ENCODE measurements around the gene ARHGAP33.
"Not testable (repeated sequence)": the region's sequence is repeated elsewhere in the genome, so short reads cannot be mapped to it uniquely, and the experiment has no call there.

Gene ARHGAP33

GRCh38 chr19:35796645-35797542 is 21.5 kb downstream of the ARHGAP33 start:
- no peak for DNase-seq

- DNase-seq: no peak
Observed at GRCh38 chr19:35797663-35798062, 22.3 kb downstream of the ARHGAP33 start.

- no peak for DNase-seq
Observed at GRCh38 chr19:35801828-35802227, 26.5 kb downstream of the ARHGAP33 start.

- DNase-seq: no peak
Observed at GRCh38 chr19:35805526-35806102, 30.2 kb downstream of the ARHGAP33 start.

GRCh38 chr19:35806597-35806996 is 31.2 kb downstream of the ARHGAP33 start:
- DNase-seq: no peak

GRCh38 chr19:35807633-35808032 is 32.3 kb downstream of the ARHGAP33 start:
- DNase-seq: no peak

- DNase-seq: no peak
Observed at GRCh38 chr19:35811317-35812219, 36.2 kb downstream of the ARHGAP33 start.

GRCh38 chr19:35812220-35813042 is 37.1 kb downstream of the ARHGAP33 start, which contains the start of gene PRODH2:
PRODH2 (minus strand) TSS chr19:35812845; CDS start chr19:35812805, 40 bp downstream.
- no peak for DNase-seq

- DNase-seq: no peak
Observed at GRCh38 chr19:35813043-35813890, 37.9 kb downstream of the ARHGAP33 start.

GRCh38 chr19:35816262-35816661 is 40.9 kb downstream of the ARHGAP33 start:
- no peak for DNase-seq

GRCh38 chr19:35816846-35817245 is 41.5 kb downstream of the ARHGAP33 start:
- DNase-seq: no peak

- no peak for DNase-seq
Observed at GRCh38 chr19:35818445-35818844, 43.1 kb downstream of the ARHGAP33 start.

GRCh38 chr19:35822579-35822978 is 47.2 kb downstream of the ARHGAP33 start:
- DNase-seq: no peak

GRCh38 chr19:35824150-35824549 is 48.8 kb downstream of the ARHGAP33 start:
- DNase-seq: no peak

- DNase-seq: peak; percentile 83
Observed at GRCh38 chr19:35828692-35829301, 53.4 kb downstream of the ARHGAP33 start.

GRCh38 chr19:35830986-35831385 is 55.6 kb downstream of the ARHGAP33 start:
- DNase-seq: no peak

- DNase-seq: no peak
Observed at GRCh38 chr19:35832054-35832453, 56.7 kb downstream of the ARHGAP33 start.

- DNase-seq: no peak
Observed at GRCh38 chr19:35833972-35834371, 58.6 kb downstream of the ARHGAP33 start.

- DNase-seq: not testable (repeated sequence)
Observed at GRCh38 chr19:35836096-35836495, 60.7 kb downstream of the ARHGAP33 start.

All from activated CD8-positive, alpha-beta memory T cell treated with anti-CD3 and anti-CD28 coated beads, Interleukin-2, amount 50 U/mL, for 48 hours (primary cell).